ENCODE data around the gene NR1H2. TPM values are rescaled to one million over a fixed set of nuclear protein-coding genes. Genes with fewer than 3 reads are reported as not detected.

Gene NR1H2
- total and polyA plus RNA-seq, 2 donors (not counting 1 experiment from before 2014, with no cell fraction given): 30.3 to 82.4 TPM

DNA sequence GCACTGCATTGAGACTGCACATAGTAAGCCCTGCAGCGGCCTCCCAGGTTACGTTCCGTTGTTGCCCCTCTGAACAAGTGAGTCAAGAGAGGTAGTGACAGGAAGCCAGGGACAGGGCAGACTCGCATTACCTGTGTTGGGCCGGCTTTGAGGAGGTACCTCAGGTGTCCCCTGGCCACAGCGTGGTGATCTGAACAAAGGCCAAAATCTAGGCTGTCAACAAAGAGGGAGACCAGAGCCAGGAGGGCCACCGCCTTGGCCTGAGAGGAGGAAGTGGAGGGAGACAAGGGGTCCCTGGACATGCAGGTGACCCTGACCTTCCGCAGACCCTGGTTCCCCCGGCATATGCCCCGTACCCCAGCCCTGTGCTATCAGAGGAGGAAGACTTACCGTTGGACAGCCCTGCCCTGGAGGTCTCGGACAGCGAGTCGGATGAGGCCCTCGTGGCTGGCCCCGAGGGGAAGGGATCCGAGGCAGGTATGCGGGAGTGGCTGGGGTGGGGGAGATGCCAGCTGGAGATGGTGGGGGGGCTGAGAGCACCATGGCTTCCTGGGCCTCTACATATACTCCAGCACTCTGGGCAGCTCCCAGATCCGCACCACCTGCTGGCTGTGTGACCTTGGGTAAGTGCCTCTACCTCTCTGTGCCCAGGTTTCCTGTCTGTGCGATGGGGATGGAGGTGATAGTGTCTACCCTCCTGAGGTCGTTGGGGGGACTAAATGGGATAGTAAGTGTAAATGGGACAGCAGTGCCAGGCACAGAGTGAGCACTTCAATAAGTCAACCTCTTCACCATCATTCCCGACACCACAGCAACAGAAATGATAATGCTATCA lies 47.2 kb downstream of the NR1H2 start:
- Histone ChIP-seq H3K9ac (ENCODE audit: insufficient read depth, low read length) (no peak overlapping the region), H2AFZ (ENCODE audit: low read length) (no peak overlapping the region), H3K36me3 (ENCODE audit: control insufficient read depth, insufficient read depth, low read length) (no peaks in the 10 kb centered on the region), H4K20me1 (ENCODE audit: control insufficient read depth, extremely low read depth, insufficient read depth, low read length) (no peaks in the 10 kb centered on the region), H3K4me3 (replicated peaks in 1 of 4; ENCODE audit: control extremely low read depth in 1 of 4, insufficient read depth in 1 of 4, low read depth in 3 of 4, low read length in 4 of 4) (no peak overlapping the region), H3K9me3 (ENCODE audit: control insufficient read depth, insufficient read depth, low read depth, low read length) (no peaks in the 10 kb centered on the region), H3K4me2 (ENCODE audit: extremely low read depth, insufficient read depth, low read length) (no peak overlapping the region), H3K4me1 (ENCODE audit: control insufficient read depth, extremely low read depth, insufficient read depth, low read length) (no peaks in the 10 kb centered on the region), H3K27me3 (ENCODE audit: control insufficient read depth, insufficient read depth, low read length) (peaks cover 8% of the 10 kb centered on the region), H3K79me2 (ENCODE audit: control insufficient read depth, insufficient read depth, low read length) (no peaks in the 10 kb centered on the region), H3K27ac (ENCODE audit: insufficient read depth, low read length) (no peak overlapping the region)
- TF ChIP-seq EZH2 (IDR thresholded peaks at IDR 0.05; ENCODE audit: low read length, missing control alignments): no peak
- TF ChIP-seq CTCF (conservative IDR thresholded peaks at IDR 0.05 in 1 of 2, IDR thresholded peaks at IDR 0.05 in 1 of 2; ENCODE audit: low read depth in 1 of 2, low read length in 2 of 2): no peak
- no peak for DNase-seq (ENCODE audit: low read depth in 2 of 2)

DNA sequence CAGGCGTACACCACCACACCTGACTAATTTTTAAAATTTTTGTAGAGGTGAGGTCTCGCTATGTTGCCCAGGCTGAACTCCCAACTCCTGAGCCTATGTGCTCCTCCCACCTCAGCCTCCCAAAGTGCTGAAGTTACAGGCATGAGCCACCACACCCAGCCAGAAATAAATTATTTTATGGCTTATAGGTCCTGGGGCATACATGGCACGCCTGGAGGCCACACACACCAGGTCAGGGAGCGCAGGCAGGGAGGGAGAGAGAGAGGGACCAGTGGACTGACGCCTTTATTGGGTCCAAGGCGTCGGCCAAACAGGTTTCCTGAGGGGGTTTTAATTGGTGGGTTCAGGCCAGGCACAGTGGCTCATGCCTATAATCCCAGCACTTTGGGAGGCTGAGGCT lies 49.3 kb downstream of the NR1H2 start:
- DNase-seq (ENCODE audit: low read depth in 2 of 2): no peak
- no peak overlapping the region for H3K4me2 ChIP-seq (ENCODE audit: extremely low read depth, insufficient read depth, low read length)
- TF ChIP-seq EZH2 (IDR thresholded peaks at IDR 0.05; ENCODE audit: low read length, missing control alignments): no peak
- no peak for TF ChIP-seq CTCF (conservative IDR thresholded peaks at IDR 0.05 in 1 of 2, IDR thresholded peaks at IDR 0.05 in 1 of 2; ENCODE audit: low read depth in 1 of 2, low read length in 2 of 2)

GRCh38 chr19:50427318-50427925 lies 51.2 kb downstream of the NR1H2 start:
- peak overlapping the region; percentile 23 for H2AFZ ChIP-seq (ENCODE audit: low read length)
- H3K9ac ChIP-seq (ENCODE audit: insufficient read depth, low read length): no peak overlapping the region
- no peaks in the 10 kb centered on the region for H3K4me1 ChIP-seq (ENCODE audit: control insufficient read depth, extremely low read depth, insufficient read depth, low read length)
- H3K27me3 ChIP-seq (ENCODE audit: control insufficient read depth, insufficient read depth, low read length): peaks cover 16% of the 10 kb centered on the region
- peak overlapping the region; percentile 64 for H3K4me2 ChIP-seq (ENCODE audit: extremely low read depth, insufficient read depth, low read length)
- H3K9me3 ChIP-seq (ENCODE audit: control insufficient read depth, insufficient read depth, low read depth, low read length): no peaks in the 10 kb centered on the region
- TF ChIP-seq EZH2 (IDR thresholded peaks at IDR 0.05; ENCODE audit: low read length, missing control alignments) (no peak), CTCF (conservative IDR thresholded peaks at IDR 0.05 in 1 of 2, IDR thresholded peaks at IDR 0.05 in 1 of 2; ENCODE audit: low read depth in 1 of 2, low read length in 2 of 2) (no peak)
- DNase-seq (ENCODE audit: low read depth in 2 of 2): no peak
- H3K27ac ChIP-seq (ENCODE audit: insufficient read depth, low read length): no peak overlapping the region
- no peaks in the 10 kb centered on the region for H3K36me3 ChIP-seq (ENCODE audit: control insufficient read depth, insufficient read depth, low read length)
- peak overlapping the region in 1 of 4 experiments; percentile 42 for H3K4me3 ChIP-seq (replicated peaks in 1 of 4; ENCODE audit: control extremely low read depth in 1 of 4, insufficient read depth in 1 of 4, low read depth in 3 of 4, low read length in 4 of 4)
- H4K20me1 ChIP-seq (ENCODE audit: control insufficient read depth, extremely low read depth, insufficient read depth, low read length): no peaks in the 10 kb centered on the region
- no peaks in the 10 kb centered on the region for H3K79me2 ChIP-seq (ENCODE audit: control insufficient read depth, insufficient read depth, low read length)

More for the DNA sequence above, 49.3 kb downstream of the NR1H2 start:
- Histone ChIP-seq H3K4me1 (ENCODE audit: control insufficient read depth, extremely low read depth, insufficient read depth, low read length) (no peaks in the 10 kb centered on the region), H3K4me3 (replicated peaks in 1 of 4; ENCODE audit: control extremely low read depth in 1 of 4, insufficient read depth in 1 of 4, low read depth in 3 of 4, low read length in 4 of 4) (no peak overlapping the region), H2AFZ (ENCODE audit: low read length) (no peak overlapping the region), H3K79me2 (ENCODE audit: control insufficient read depth, insufficient read depth, low read length) (no peaks in the 10 kb centered on the region), H3K36me3 (ENCODE audit: control insufficient read depth, insufficient read depth, low read length) (no peaks in the 10 kb centered on the region), H4K20me1 (ENCODE audit: control insufficient read depth, extremely low read depth, insufficient read depth, low read length) (no peaks in the 10 kb centered on the region), H3K27ac (ENCODE audit: insufficient read depth, low read length) (no peak overlapping the region), H3K9me3 (ENCODE audit: control insufficient read depth, insufficient read depth, low read depth, low read length) (no peaks in the 10 kb centered on the region), H3K27me3 (ENCODE audit: control insufficient read depth, insufficient read depth, low read length) (peaks cover 8% of the 10 kb centered on the region), H3K9ac (ENCODE audit: insufficient read depth, low read length) (no peak overlapping the region)
